ENCODE results near the gene C3orf18. TPM values are rescaled to one million over a fixed set of nuclear protein-coding genes. Genes with fewer than 3 reads are reported as not detected.

C3orf18 gene
- total RNA-seq, 4 donors from 2014 or later = 1.9 to 10.2 (median 4.3) TPM

DNA sequence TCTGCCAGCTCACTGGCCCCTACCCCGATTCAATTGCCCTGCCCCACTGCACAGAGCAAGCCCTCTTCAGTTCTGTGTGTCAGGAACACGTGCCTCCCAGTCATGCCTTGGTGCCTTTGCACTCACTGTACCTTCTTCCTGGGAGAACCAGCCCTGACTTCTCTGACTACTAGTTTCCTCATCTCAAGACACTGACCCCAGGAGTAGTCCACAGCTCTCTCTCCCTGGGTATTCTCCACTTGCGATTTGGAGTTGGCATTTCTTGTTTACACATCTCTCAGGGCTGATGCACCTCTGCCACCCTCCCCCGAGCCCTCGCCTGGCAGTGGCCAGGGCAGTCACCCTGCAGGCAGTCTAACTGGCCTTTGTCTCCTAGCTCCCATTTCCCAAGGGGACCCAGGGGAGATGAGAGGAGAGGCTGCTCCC lies 38.4 kb upstream of the C3orf18 start:
- TF ChIP-seq POLR2A (IDR thresholded peaks at IDR 0.05) = no peak
- no peak for TF ChIP-seq POLR2AphosphoS5 (IDR thresholded peaks at IDR 0.05)
- TF ChIP-seq, protein P1, sequence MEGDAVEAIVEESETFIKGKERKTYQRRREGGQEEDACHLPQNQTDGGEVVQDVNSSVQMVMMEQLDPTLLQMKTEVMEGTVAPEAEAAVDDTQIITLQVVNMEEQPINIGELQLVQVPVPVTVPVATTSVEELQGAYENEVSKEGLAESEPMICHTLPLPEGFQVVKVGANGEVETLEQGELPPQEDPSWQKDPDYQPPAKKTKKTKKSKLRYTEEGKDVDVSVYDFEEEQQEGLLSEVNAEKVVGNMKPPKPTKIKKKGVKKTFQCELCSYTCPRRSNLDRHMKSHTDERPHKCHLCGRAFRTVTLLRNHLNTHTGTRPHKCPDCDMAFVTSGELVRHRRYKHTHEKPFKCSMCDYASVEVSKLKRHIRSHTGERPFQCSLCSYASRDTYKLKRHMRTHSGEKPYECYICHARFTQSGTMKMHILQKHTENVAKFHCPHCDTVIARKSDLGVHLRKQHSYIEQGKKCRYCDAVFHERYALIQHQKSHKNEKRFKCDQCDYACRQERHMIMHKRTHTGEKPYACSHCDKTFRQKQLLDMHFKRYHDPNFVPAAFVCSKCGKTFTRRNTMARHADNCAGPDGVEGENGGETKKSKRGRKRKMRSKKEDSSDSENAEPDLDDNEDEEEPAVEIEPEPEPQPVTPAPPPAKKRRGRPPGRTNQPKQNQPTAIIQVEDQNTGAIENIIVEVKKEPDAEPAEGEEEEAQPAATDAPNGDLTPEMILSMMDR (IDR thresholded peaks at IDR 0.05) = no peak
- no peak for TF ChIP-seq EP300 (IDR thresholded peaks at IDR 0.05; ENCODE audit: low read depth)
- peaks cover 0 to 7% (median 0%) of the 10 kb centered on the region in 4 donors for H3K36me3 ChIP-seq
- H3K9me3 ChIP-seq = no peaks in the 10 kb centered on the region
- no peak overlapping the region for H3K4me3 ChIP-seq
- 53 to 54% methylated on average over 4 to 5 of the region's 5 CpGs for WGBS, 2 donors (ENCODE audit: low coverage in 1 of 2)
- in situ Hi-C loops (cut with MboI; ENCODE audit: low pct_ligation_motif_present in 1 of 4, low pct_unique_long_range_greater_than_20kb in 1 of 4, low sequenced_read_pairs in 3 of 4) (loop anchor here in 2 of 4 donors (25.0 kb wide), 1 partner anchor 781 kb away; the partner anchor contains the start of genes MANF (in 2 of the 2) and RBM15B (in 2 of the 2)), intact Hi-C loops (cut with DNase I; ENCODE audit: low total_unique reads) (no loop called here)
- DNase-seq = no peak
- no peaks in the 10 kb centered on the region for H3K27me3 ChIP-seq
- peak overlapping the region; percentile 18 to 97 (median 24) for H3K27ac ChIP-seq
- H3K4me1 ChIP-seq = peaks cover 35 to 84% (median 59%) of the 10 kb centered on the region in 4 donors

DNA sequence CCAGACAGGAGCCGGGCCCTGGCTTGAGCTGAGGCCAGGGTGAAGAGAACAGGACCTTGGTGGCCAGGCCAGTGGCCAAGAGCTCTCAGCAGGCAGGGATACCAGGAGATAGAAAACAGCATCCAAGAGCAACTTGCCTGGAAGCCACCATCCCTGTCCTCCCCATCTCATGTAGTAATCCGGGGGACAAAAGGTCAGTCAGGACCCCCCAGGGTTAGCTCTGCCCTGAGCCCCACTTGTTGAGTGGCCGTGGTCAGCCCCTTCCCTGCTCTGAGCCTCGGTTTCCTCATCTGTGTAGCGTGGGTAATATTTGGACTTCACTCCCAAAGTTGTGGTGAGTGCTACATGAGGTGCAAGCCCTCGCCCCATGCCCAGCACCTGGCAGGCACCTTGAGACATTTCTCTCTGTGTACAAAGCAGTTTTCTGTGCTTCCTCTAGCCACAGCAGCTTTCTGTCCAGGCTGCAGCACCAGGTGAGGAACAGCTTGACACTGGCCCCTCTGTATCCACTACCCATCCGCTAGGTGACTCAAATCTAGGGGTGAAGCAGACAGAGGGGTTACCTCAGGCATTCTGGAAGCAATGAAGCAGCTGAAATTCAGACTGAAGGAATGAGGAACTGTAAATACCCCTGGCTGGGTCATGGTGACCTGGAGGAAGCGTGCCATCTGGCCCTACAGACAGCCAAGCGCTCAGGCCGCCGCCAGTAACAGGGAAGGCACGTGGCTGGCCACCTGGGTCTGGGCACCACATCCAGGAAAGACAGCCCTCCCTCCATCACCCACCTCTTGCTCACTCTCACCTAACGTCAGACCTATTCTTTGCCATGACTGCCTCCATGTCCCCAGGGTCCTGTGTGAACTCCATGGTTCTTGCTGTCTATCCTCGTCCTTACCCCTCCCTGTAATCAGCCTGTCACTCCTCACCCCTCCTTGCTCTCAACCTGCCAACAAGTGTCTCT lies 37.4 kb upstream of the C3orf18 start:
- H3K9me3 ChIP-seq = no peaks in the 10 kb centered on the region
- TF ChIP-seq POLR2A (IDR thresholded peaks at IDR 0.05) (no peak), EP300 (IDR thresholded peaks at IDR 0.05; ENCODE audit: low read depth) (no peak), POLR2AphosphoS5 (IDR thresholded peaks at IDR 0.05) (no peak)
- TF ChIP-seq, protein P1 (IDR thresholded peaks at IDR 0.05) = no peak
- intact Hi-C loops (cut with DNase I; ENCODE audit: low total_unique reads) = no loop called here
- H3K27ac ChIP-seq = peak overlapping the region; percentile 18 to 97 (median 57)
- H3K4me1 ChIP-seq = peaks cover 41 to 84% (median 59%) of the 10 kb centered on the region in 4 donors
- peak; percentile 72 for DNase-seq
- no peaks in the 10 kb centered on the region for H3K27me3 ChIP-seq
- H3K4me3 ChIP-seq = no peak overlapping the region
- in situ Hi-C loops (cut with MboI; ENCODE audit: low pct_ligation_motif_present in 1 of 4, low pct_unique_long_range_greater_than_20kb in 1 of 4, low sequenced_read_pairs in 3 of 4) = loop anchor here in 2 of 4 donors (25.0 kb wide), 1 partner anchor 782 kb away; the partner anchor contains the start of genes MANF (in 2 of the 2) and RBM15B (in 2 of the 2)
- WGBS, 2 donors (ENCODE audit: low coverage in 1 of 2) = 61 to 84% methylated on average over 2 to 14 of the region's 14 CpGs
- H3K36me3 ChIP-seq = peaks cover 0 to 7% (median 0%) of the 10 kb centered on the region in 4 donors

DNA sequence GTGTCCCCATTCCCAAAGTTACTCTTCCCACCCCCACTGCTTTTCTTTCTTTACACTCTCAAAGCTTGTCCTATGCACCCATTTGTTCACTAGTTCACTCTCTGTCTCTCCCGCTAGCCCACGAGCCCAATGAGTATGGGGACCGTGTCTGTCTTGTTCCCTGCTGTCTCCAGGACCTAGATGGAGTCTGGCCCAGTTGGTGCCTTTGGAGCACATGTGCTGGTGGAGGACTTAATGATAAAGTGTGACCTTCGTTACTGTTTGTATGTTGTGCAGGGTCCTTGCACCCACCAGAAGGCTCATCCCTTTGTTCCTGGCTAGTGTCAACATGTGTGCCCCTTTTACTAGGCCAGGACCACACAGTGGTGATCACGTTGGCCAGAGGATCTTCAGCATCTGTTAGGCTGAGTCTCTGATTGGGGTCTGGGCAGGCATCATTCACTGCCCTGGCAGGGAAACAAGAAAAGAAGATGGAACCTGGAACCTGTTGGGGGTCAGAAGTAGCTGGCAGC lies 36.6 kb upstream of the C3orf18 start:
- in situ Hi-C loops (cut with MboI; ENCODE audit: low pct_ligation_motif_present in 1 of 4, low pct_unique_long_range_greater_than_20kb in 1 of 4, low sequenced_read_pairs in 3 of 4) = loop anchor here in 2 of 4 donors (25.0 kb wide), 1 partner anchor 783 kb away; the partner anchor contains the start of genes MANF (in 2 of the 2) and RBM15B (in 2 of the 2)
- TF ChIP-seq POLR2A (IDR thresholded peaks at IDR 0.05) (no peak), POLR2AphosphoS5 (IDR thresholded peaks at IDR 0.05) (no peak)
- intact Hi-C loops (cut with DNase I; ENCODE audit: low total_unique reads) = no loop called here
- peak overlapping the region in 3 of 4 donors; percentile 92 to 98 (median 97) for H3K27ac ChIP-seq
- no peaks in the 10 kb centered on the region for H3K27me3 ChIP-seq
- H3K4me3 ChIP-seq = no peak overlapping the region
- 87% methylated on average over 5 of the region's 5 CpGs; no CpG with 5 or more reads in 1 of the 2 donors for WGBS, 2 donors (ENCODE audit: low coverage in 1 of 2)
- no peaks in the 10 kb centered on the region for H3K9me3 ChIP-seq
- H3K4me1 ChIP-seq = peaks cover 34 to 84% (median 55%) of the 10 kb centered on the region in 4 donors
- H3K36me3 ChIP-seq = peaks cover 0 to 7% (median 0%) of the 10 kb centered on the region in 4 donors
- no peak for DNase-seq

DNA sequence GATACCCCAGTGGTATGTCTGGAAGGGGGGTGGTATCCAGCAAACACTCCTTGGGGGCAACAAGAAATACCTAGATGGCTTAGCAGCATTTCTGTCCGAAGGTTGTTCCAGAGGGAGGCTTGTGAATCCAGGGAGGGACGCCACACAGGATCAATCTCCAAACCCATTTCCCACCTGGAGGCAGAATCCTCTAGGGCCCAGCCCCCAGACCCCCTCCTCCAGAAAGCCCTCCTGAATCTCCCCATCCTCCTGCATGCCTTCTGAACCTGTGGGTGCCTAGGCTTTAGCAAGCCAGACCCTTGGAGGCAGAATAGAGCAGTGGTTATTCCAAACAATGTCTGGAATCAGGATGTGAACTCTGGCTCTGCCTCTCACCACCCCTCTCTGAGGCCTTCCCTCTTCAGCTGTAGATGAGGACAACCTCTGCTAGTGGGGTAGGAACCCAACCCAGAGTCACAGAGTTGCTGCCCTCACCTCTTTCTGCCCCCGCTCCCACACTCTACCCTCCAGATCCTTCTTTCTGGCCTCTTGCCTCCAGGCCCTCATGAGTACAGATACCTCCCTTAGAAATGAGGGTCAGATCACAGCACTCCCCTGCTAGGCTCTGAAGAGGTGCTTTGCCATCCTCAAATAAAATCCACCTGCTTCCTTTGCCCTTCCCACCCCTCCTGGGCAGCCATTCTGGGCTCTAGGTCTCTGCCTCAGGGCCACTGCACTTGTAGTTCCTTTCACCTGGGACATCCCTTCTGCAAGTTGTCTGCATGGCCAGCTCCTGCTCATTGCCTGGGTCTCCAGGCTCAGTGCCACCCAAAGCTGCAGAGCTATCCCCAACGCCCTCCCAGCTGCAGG lies 35.9 kb upstream of the C3orf18 start:
- peak overlapping the region; percentile 91 to 98 (median 94) for H3K27ac ChIP-seq
- DNase-seq = no peak
- no peaks in the 10 kb centered on the region for H3K9me3 ChIP-seq
- TF ChIP-seq POLR2A (IDR thresholded peaks at IDR 0.05) = no peak
- no peak for TF ChIP-seq EP300 (IDR thresholded peaks at IDR 0.05; ENCODE audit: low read depth)
- TF ChIP-seq, protein P1 (IDR thresholded peaks at IDR 0.05) = no peak
- no peak for TF ChIP-seq POLR2AphosphoS5 (IDR thresholded peaks at IDR 0.05)
- peaks cover 0 to 7% (median 0%) of the 10 kb centered on the region in 4 donors for H3K36me3 ChIP-seq
- intact Hi-C loops (cut with DNase I; ENCODE audit: low total_unique reads) = no loop called here
- H3K4me1 ChIP-seq = peaks cover 31 to 79% (median 53%) of the 10 kb centered on the region in 4 donors
- H3K4me3 ChIP-seq = no peak overlapping the region
- no peaks in the 10 kb centered on the region for H3K27me3 ChIP-seq
- WGBS, 2 donors (ENCODE audit: low coverage in 1 of 2) = 69% methylated on average over 4 of the region's 4 CpGs; no CpG with 5 or more reads in 1 of the 2 donors
- in situ Hi-C loops (cut with MboI; ENCODE audit: low pct_ligation_motif_present in 1 of 4, low pct_unique_long_range_greater_than_20kb in 1 of 4, low sequenced_read_pairs in 3 of 4) = loop anchor here in 2 of 4 donors (25.0 kb wide), 1 partner anchor 784 kb away; the partner anchor contains the start of genes MANF (in 2 of the 2) and RBM15B (in 2 of the 2)

All from transverse colon (tissue), 4 donors.